ENCODE data around the gene ADCY3.

The ADCY3 gene

GRCh38 chr2:24881623-24882022 lies 38.4 kb downstream of the ADCY3 start:
- no peak for TF ChIP-seq CTCF (IDR thresholded peaks at IDR 0.05; ENCODE audit: low read length, missing control alignments)
- no peak overlapping the region for H3K4me3 ChIP-seq (replicated peaks; ENCODE audit: low read depth, low read length)
- DNase-seq (ENCODE audit: low read depth): no peak

DNA sequence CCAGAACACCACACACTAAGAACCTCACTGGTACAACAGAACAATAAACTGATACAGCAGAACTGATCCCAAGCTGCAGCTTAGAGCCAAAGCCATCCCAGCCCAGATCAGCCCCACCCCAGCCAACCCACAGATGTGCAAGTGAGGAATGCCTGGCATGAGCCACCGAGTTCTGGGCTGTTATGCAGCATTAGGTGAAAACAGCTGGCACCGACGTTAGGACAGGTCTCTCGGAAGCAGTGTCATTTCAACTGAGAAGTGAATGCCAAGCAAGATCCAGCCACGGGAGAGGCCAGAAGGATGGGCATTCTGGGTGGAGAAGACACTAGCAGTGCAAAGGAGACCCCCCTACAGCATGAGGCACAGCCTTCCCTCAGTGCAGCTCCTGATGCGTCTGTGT lies 38.9 kb downstream of the ADCY3 start:
- H3K4me3 ChIP-seq (replicated peaks; ENCODE audit: low read depth, low read length): no peak overlapping the region
- TF ChIP-seq CTCF (IDR thresholded peaks at IDR 0.05; ENCODE audit: low read length, missing control alignments): no peak
- no peak for DNase-seq (ENCODE audit: low read depth)

DNA sequence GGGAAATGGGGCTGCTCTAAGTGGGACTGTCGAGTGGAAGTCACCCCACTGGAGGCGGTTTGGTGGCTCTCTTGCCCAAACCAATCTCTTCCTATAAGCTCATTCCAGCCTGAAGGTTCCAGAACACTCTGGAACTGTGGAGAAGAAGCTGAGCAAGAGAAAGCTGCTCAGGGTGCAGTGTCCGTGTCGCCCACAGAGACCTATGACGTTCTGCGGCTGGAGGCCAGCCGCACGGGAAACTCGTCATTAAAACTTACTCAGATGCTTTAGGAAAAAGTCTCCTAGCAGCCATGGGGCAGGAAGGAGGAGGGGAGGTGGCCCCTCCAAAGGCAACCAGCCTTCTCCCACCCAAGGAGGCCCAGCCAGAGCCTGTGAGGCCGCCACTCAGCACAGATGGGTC lies 41.7 kb downstream of the ADCY3 start:
- no peak for DNase-seq (ENCODE audit: low read depth)
- no peak overlapping the region for H3K4me3 ChIP-seq (replicated peaks; ENCODE audit: low read depth, low read length)
- no peak for TF ChIP-seq CTCF (IDR thresholded peaks at IDR 0.05; ENCODE audit: low read length, missing control alignments)

DNA sequence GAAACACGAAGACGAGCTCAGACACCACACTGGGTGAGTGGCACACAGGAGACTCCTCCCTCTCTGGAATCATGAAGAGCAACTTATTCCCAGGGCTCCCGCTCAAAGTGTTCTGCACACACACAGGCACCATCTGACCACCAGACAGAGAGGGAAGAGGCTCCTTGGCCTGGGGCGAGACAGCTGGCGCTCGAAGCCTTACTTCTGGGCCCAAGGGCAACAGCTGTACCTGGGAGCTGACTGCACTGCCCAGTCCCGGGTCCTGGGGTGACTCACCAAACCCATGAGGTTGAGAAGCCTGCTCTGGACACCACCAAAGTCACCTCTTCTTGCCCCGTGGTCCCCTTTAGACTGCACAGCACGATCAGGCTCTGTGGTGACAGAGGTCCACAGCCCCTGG lies 42.4 kb downstream of the ADCY3 start:
- DNase-seq (ENCODE audit: low read depth): no peak
- no peak overlapping the region for H3K4me3 ChIP-seq (replicated peaks; ENCODE audit: low read depth, low read length)
- no peak for TF ChIP-seq CTCF (IDR thresholded peaks at IDR 0.05; ENCODE audit: low read length, missing control alignments)

DNA sequence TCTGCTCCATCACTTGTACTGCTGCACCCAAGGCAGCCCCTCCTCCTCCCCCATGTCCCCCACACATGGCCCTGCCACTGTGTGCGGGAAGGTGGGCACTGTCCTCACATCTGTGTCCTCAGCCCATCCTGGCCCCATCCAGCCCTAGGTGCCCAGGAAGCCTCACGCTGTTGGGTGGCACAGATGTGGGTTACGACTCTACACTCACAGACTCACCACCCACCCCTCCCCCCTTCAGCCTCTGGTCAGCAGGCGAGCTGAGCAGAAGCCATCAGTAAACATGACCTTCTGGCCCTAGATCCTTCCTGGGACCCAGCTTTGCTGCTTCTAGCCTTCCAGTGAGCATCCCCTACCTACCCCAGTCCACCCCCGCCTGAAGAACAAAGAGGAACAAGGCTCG lies 43.0 kb downstream of the ADCY3 start:
- no peak overlapping the region for H3K4me3 ChIP-seq (replicated peaks; ENCODE audit: low read depth, low read length)
- DNase-seq (ENCODE audit: low read depth): no peak
- no peak for TF ChIP-seq CTCF (IDR thresholded peaks at IDR 0.05; ENCODE audit: low read length, missing control alignments)

DNA sequence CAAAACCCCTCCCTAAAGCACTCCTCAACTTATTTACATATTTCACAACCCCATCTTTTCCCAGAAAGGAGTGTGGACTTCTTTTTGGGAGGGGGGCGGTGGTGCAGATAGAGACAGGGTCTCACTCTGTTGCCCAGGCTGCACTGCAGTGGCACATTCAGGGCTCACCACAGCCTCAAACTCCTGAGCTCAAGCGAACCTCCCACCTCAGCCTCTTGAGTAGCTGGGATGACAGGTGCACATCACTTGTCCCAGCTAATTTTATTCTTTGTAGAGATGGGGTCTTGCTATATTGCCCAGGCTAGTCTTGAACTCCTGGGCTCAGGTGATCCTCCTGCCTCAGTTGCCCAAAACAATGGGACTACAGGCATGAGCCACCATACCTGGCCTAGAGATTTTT lies 44.1 kb downstream of the ADCY3 start:
- TF ChIP-seq CTCF (IDR thresholded peaks at IDR 0.05; ENCODE audit: low read length, missing control alignments): no peak
- no peak overlapping the region for H3K4me3 ChIP-seq (replicated peaks; ENCODE audit: low read depth, low read length)
- no peak for DNase-seq (ENCODE audit: low read depth)

DNA sequence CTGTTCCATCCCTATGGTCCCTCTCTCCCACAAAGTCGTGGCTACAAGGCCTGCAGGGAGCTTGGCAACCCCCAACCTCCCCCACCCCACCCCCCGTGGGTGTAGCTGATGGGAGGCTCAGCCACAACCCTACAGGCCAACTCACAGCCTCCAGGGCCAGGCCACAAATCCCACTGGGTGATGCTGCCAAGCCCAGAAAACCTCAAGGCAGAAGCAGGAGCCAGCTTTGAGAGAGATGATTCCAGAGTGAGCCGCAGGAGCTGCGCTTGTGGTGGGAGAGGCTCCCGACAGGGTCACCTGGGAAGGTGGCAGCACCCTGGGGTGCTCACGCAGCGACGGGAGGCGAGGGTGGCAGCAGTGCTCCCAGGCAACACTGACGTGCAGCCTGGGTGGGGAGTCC lies 44.8 kb downstream of the ADCY3 start:
- no peak for TF ChIP-seq CTCF (IDR thresholded peaks at IDR 0.05; ENCODE audit: low read length, missing control alignments)
- no peak overlapping the region for H3K4me3 ChIP-seq (replicated peaks; ENCODE audit: low read depth, low read length)
- DNase-seq (ENCODE audit: low read depth): no peak

Data from fibroblast of pulmonary artery (primary cell).